Left cardiac atrium (tissue), 4 donors: ENCODE data around the gene POLR2J. TPM values are rescaled to one million over a fixed set of nuclear protein-coding genes. Genes with fewer than 3 reads are reported as not detected.
"Not testable (repeated sequence)": the region's sequence is repeated elsewhere in the genome, so short reads cannot be mapped to it uniquely, and the experiment has no call there.

ENCODE experiments used
- ATAC-seq, 2 donors: fragments of 200-7000 bp; cut with Tn5 transposase; one replicate each; pipeline ENCODE4 v1.9.1; 2020; ENCODE audit warnings: mild to moderate bottlenecking in 2 of 2, moderate library complexity in 2 of 2
- DNase-seq: peaks from one replicate; pipeline ENCODE4 v3.0.0-alpha.2; 2020
- intact Hi-C, 2 donors: fragments of 100-400 bp; cut with DNase I; formaldehyde crosslinking; loops; one replicate each; pipeline versions ENCODE4 v1.14.1 to v1.15.1; 2022 to 2023
- long read RNA-seq: library from polyadenylated mRNA; unstranded; transcript quantifications from one replicate; pipeline ENCODE4 v2.0.0, GENCODE V29; 2021
- total RNA-seq, 2 donors: library from RNA; stranded (reverse); fragmentation: NEBNext Ultra II Directional; extraction: Animal tissue kit (Norgen Biotek cat#: 25700); gene quantifications; one replicate each; pipeline ENCODE4 v1.2.1, GENCODE V29; 2021
- donor health status: DM: no; HTN: yes; CAD: no.
- donor health status: DM: no; HTN: yes; CAD: no; lungs with severe emphysema.
- donor health status: DM: yes; HTN: yes; CAD: no.
- donor health status: Dilated cardiomyopathy.

The POLR2J gene
- total RNA-seq = 10 to 100 TPM; 42.9 to 52.7 TPM
- long read RNA-seq, transcript POLR2J-201 (4 exons, 932 nt) = major isoform, 8 of 10 reads
- long read RNA-seq, partial matches to known transcripts = 1 of 10 reads
- long read RNA-seq, other reads (novel, unspliced or antisense) = 1 of 10 reads

DNA sequence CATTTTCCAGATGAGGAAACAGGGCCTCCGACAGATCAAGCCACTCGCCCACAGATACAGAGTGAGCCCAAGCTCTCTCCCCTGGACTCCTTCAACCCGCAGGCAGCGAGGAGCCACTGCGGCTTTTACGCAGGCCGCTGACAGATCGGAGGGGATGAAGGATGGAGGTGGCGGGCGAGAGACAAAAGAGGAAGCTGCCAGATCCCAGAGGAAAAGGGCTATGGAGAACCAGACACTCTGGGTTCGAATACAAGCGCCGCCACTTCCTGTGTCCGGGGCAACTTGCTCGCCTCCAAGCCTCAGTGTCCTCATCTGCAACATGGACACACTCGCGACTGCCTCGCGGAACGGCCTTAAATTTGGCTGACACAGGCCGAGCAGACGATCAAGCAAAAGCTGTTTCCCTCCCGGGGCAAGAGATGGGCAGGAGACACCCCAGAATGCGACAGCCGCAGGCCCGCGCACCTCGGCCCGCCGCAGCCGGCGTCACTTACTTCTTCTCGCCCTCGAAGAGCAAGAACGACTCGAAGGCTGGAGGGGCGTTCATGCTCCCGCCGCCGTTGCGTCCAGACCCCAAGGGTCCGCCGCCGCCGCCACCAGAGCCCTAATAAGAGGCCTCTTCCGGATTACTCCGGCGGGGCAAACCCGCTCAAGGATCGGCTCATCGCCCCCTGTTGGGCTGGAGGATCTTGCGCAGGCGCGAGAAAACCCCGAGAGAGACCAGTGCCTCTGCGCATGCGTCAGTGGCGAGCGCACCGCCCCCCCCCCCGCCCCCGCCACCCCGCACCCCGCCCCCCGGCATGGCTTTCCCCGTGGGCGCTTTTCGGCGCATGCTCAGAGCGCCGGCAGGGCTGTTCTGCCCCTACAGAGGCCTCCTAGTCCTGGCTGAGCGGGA is at the start of gene POLR2J:
POLR2J (minus strand) TSS at position 609 of the 895 bp plus-strand sequence; CDS start at position 547, 62 bp downstream.
- intact Hi-C loops = not testable (repeated sequence)
- ATAC-seq = peak; percentile 95 to 97

DNA sequence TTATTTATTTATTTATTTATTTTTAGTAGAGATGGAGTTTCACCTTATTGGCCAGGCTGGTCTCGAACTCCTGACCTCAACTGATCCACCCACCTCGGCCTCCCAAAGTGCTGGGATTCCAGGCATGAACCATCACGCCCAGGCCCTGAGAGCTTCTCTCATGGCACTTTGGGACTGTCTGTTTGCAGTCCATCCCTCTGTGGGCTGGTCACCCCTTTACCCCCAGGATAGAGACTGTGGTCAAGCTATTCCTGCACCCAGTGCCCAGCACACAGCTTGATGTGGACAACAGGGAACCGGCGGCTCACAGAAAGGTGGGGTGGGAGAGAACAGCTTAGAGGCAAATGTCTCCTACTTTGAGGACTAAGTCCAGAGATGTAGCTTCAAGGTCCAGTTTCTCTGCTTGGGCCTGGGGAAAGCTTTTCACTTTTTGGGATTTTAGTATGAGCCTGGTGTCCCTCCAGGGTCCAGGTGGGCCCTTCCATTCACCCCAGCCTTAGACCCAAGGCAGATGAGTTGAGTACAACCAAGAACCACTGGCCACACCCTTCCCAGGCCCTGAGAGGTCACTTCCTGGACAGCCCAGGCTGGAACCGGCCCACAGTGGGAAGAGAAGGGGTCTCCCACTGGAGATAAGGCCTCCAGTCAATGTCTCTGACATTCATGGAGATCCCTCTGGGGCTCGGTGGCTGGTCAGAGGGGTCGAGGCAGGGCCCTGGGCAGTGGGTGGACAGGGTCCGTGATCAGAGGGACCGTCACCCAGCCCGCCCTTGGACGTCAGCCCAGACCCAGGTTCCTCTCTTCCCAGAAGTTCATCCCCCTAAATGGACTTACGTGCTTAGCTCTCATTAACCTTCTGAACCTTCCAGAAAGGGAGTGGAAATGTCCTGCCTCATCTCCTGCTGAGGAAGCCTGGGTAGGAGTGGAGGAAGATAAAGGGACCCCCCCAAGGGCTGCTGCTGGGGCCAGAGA is 49.4 kb upstream of the POLR2J start:
- peak; percentile 2 to 9 for ATAC-seq
- DNase-seq, intact Hi-C loops: not testable (repeated sequence)

More for the DNA sequence above, at the start of gene POLR2J:
- peak; percentile 72 for DNase-seq

DNA sequence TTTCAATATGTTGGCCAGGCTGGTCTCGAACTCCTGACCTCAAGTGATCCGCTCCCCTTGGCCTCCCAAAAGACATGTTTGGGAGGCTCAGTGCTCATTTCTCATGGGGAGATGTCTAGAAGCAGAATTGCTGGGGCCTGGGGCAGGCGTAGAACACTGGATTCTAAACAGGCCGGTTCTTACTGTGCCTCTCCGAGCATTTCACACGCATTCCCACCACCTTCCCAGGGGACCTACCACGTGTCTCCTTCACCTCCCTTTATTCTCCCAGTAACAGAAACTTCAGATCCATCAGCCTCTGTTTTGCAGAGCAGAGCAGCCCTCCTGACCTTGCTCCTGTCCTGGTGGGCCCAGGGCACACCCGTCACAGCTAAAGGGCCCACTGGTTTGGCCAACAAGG is 48.5 kb upstream of the POLR2J start:
- ATAC-seq = peak; percentile 9 to 58
- DNase-seq, intact Hi-C loops: not testable (repeated sequence)

DNA sequence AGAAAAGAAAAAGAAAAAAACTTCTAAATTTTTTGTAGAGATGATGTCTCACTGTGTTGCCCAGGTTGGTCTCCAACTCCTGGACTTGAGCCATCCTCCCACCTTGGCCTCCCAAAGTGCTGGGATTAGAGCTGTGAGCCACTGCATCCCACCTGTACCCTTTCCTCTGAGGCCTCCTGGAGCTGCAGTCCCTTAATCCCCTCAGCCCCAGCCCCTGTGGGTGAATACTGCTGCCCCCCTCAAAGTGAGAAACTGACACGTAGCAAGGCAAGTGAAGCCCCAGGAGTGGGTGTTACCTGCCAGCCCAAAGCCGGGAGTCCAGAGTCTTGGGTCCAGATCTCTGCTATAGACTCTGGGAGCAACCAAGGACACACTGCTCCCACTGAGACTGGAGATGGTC is 46.1 kb upstream of the POLR2J start:
- DNase-seq, intact Hi-C loops: not testable (repeated sequence)
- ATAC-seq = peak in 1 of 2 donors; percentile 7

DNA sequence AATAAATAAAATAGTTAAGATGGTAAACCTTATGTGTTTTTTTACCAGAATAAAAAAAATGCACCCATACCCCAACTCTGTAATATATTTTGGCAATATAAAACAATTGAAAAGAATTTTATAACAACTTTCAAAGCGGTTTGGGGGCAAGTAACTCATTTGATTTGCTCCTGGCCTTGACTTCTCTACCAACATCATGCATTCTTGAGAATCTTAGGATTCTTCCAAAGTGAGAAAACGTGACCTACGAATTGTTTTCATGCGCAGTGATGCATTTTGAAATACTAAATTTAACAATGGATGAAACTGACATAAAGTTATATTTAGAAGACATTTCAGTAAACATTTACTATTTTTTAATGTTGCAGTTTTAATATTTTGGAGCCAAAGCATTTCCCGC is 42.1 kb upstream of the POLR2J start:
- ATAC-seq, DNase-seq, intact Hi-C loops: not testable (repeated sequence)

DNA sequence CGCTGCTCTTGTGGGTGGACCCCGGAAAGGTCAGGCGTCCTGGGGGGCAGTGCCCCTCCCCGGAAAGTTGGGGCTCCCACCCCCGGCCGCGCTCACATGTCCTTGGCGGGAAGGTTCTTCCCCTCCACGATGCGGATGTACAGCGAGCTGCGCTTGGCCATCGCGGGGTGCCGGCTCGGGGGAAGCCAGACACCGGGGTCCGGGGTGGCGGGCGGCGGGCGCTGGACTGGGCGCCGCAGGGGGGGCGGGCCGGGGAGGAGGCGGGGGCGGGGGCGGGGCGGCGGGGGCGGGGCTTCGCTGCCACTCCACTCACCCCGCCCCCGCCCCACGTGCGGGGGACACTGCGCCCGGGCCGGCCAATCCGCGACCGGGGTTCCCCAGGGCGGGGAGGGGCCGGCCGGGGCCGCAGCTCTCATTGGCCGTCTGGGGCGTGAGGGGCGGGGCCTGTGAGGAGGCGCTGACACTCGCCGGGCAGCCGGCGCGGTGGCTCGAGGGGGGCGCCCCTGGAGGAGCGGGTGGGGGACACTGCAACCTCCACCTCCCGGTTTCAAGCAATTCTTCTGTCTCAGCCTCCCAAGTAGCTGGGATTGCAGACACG is 38.9 kb upstream of the POLR2J start, which contains the start of gene RASA4B:
RASA4B (minus strand) TSS at position 228 of the 598 bp plus-strand sequence; CDS start at position 161, 67 bp downstream.
- intact Hi-C loops = not testable (repeated sequence)
- peak; percentile 8 for DNase-seq
- ATAC-seq = peak; percentile 93 to 98

DNA sequence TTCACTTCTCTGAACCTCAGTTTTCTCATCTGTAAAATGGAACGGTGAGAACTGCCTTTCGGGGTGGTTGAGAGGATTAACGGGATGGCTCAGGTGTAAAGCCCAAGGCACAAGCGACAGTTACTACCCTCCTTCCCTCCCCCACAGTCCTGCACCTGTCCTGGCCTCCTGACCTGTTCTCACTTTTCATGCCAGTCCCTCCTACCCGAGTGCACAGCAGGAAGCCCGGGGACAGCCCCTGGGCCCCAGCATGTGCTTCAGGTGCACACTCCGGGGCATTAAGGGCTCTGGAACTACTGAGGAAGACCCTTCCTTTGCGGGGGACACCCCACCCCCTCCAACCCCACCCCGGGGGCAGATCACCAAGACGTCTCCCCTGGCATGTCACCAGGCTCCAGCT is 38.2 kb upstream of the POLR2J start:
- DNase-seq, intact Hi-C loops, ATAC-seq: not testable (repeated sequence)

DNA sequence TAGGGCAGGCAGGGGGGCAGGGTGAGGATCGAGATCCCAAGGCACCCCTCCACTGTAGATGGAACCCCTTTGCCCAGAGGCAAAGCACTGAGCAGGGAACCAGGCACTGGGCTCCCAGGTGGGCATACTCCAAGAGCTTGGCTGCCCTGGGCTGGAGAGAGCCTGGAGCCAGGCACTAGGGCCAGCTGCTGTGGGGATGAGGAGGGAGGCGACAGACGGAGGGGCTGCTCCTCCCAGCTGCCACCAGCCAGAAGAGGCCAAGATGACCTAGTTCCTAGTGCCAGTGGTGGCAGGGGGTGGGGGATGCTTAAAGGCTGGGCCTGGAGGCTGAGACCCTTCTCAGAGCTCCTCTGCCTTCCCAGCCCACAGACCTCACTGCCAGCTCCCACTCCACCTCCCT is 37.2 kb upstream of the POLR2J start:
- intact Hi-C loops, DNase-seq: not testable (repeated sequence)
- peak in 1 of 2 donors; percentile 12 for ATAC-seq

DNA sequence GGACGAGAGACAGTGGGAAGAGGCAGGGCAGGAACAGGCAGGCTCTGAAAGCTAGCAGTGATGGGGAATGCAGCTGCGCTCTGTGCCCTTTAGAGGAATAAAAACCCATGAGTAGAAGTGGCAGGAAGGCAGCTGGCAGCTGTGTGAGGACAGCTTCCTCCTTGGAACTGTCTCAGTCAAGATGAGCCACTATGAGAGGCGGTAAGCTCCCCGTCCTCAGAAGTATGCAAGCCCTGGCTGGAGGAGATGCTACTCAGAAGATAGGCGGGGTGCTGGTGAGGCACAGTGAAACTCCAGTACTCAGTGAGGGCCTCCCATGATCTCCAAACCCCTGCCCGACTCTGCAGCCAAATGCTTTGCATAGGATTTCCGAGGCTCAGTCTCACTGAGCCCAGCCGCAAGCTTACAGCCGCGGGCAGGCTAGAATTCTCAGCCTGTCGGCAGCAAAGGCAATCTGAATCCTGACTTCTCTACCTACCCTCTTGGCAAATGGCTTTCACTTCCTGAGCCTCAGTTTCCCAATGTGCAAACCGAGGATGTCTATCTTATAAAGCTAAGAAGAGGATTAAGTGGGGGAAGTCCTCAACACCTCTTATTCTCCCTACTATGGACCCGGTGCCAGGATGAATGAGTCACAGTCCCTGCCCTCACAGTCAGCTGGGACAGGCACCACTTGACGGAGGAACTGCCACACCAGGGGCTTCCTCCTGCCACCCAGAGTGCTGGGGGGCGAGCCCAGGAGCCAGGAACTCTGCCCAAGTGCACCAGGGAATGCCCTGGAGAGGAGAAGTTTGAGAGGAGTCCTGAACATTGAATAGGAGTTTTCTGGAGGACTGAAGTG is 36.4 kb upstream of the POLR2J start:
- ATAC-seq = peak in 1 of 2 donors; percentile 22
- DNase-seq, intact Hi-C loops: not testable (repeated sequence)

DNA sequence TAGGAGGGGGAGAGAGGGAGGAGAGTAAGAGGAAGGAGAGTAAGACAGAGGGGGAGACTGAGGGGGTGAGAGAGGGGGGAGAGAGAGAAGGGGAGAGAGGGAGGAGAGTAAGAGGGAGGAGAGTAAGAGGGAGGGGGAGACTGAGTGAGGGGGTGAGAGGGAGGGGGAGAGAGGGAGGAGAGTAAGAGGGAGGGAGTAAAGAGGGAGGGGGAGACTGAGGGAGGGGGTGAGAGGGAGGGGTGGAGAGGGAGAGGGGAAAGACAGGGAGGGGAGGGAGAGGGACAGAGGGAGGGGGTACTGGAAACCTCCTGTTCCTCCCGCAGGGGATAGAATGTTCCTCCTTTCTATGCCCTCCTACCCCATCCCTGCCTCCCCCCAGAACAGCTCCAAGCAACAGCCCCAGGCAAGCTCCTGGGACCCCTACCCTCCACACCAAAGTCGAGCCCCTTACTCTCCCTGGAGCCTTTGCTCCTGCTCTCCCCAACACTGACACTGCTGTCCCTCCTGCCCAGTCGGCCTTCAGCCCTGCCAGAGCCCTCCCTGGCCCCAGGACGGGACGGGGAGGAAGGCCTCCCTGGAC is 34.0 kb upstream of the POLR2J start:
- intact Hi-C loops = not testable (repeated sequence)
- DNase-seq = peak; percentile 10
- ATAC-seq = peak in 1 of 2 donors; percentile 7

DNA sequence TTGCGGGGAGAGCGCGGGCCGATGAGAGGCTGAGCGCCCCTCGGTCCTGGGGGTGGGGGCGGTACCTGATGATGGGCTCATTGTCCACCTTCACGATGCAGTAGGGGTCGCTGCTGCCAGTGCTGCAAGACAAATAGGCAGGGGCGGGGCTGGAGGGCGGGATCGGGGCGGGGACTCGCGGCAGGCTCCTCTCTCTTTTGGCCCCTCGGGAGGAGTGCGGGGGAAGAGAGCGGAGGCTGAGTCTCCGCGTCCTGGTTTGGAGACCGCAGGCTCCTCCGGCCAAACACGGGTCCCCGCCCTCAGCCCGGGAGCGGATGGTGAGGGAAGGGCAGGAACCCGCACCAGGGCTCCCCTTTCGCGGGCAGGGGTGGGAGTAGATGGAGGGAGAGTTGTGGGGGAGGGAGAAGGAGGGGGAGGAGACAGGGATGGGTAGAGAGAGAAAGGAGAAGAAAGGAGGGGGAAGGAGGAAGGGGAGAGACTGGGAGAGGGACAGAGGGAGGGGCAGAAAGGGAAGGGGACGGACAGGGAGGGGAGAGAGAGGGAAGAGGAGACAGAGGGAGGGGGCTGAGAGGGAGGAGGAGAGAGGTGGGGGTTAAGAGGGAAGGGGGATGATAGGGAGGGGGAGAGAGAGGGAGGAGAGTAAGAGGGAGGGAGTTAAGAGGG is 33.3 kb upstream of the POLR2J start:
- DNase-seq, intact Hi-C loops: not testable (repeated sequence)
- peak; percentile 71 to 75 for ATAC-seq

DNA sequence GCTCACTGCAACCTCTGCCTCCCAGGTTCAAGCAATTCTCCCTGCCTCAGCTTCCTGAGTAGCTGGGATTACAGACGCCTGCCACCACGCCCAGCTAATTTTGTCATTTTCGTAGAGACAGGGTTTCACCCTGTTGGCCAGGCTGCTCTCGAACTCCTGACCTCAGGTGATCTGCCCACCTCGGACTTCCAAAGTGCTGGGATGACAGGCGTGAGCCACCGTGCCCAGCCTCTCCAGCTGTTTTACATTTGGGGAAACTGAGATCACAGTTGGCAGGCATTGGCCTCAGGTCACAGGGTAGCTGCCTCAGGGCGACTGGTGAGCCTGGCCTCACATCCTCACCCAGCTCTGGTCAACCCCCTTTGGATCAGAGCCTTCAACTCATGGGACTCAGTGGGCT is 31.9 kb upstream of the POLR2J start:
- ATAC-seq, DNase-seq, intact Hi-C loops: not testable (repeated sequence)

DNA sequence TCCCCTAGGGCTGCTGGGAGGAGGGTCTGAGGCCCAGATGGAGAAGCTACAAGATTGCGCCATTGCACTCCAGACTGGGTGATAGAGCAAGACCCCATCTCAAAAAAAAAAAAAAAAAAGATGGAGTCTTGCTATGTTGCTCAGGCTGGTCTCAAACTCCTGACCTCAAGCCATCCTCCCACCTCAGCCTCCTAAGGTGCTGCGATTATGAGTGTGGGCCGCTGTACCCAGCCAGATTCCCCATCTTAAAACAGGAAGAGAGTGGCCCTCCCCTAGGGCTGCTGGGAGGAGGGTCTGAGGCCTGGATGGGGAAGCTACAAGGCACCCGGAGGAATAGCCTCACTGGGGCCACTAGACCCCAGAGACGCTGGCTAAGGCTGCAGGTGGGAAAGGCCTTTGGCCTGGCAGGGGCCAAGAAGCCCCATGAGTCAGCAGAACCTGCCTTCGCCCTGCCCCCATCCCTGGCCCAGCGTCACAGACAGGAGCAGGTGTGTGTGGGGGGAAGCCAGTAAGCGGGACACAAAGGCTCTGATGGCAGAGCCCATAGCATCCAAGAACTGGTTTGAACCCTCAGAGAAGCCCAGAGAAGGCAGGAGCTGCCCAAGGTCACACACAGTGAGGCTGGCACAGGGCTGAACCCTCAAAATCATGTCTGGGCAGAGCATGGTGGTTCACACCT is 28.8 kb upstream of the POLR2J start:
- intact Hi-C loops, DNase-seq, ATAC-seq: not testable (repeated sequence)

DNA sequence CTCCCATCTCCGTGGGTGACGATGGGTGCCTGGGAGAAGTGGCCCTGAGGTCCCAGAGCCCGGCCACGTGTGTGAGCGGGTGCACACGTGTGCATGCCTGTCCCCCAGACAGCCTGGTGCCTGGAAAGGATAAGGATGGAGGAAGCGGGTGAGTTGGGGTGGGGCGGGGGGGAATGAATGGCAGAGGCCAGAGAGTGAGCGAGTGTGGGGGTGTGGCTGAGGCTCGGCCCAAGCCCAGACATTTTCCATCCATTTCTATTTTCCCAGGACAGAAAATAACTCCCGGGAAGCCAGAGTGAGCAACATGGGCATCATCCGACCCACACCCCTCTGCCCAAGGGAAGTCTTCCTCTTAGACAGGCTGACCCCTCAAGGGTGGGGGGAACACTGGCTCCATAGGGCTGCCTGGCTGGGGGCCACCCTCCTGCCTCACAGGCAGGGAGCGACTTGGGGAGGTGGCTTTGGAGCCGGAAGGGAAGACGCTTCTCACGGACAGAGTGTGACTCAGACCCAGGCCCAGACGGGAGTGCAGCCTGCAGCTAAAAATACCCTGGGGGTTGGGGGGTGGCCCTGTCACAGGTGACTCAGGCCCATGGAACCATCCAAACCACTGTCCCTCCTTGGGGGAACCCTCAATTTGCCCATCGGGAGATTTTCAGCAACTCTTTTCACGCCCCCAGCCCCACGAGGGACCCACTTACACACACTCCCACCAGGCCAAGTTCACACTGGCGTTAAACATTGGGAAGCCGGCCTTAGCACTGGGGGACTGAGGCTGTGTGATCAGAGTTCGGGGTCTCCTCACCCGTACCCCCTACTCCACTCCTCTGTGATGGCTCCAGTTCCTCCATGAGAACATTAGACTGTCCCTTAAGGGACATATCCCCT is 26.8 kb upstream of the POLR2J start:
- DNase-seq, intact Hi-C loops: not testable (repeated sequence)
- ATAC-seq = peak; percentile 58 to 86

DNA sequence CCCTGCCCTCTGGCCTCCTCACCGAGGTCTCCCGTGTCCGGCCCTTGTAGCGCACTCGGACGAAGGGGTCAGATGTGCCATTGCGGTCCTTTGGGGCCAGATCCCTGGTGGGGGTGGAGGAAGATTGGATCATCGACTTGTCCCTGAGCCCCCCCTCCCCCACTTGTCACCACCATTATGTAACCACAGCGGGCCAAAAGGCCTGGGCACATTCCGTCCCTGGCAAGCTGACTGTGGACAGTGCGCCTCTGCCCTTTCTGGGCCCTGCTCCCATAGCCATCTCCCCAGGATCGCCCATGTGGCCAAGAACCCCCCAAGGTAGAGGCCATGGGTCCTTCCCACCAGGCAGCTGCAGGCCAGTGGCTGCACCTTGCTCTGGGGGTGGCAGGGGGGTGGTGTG is 24.4 kb upstream of the POLR2J start:
- DNase-seq, intact Hi-C loops, ATAC-seq: not testable (repeated sequence)
